ENCODE measurements around the gene FHAD1.

The FHAD1 gene

DNA sequence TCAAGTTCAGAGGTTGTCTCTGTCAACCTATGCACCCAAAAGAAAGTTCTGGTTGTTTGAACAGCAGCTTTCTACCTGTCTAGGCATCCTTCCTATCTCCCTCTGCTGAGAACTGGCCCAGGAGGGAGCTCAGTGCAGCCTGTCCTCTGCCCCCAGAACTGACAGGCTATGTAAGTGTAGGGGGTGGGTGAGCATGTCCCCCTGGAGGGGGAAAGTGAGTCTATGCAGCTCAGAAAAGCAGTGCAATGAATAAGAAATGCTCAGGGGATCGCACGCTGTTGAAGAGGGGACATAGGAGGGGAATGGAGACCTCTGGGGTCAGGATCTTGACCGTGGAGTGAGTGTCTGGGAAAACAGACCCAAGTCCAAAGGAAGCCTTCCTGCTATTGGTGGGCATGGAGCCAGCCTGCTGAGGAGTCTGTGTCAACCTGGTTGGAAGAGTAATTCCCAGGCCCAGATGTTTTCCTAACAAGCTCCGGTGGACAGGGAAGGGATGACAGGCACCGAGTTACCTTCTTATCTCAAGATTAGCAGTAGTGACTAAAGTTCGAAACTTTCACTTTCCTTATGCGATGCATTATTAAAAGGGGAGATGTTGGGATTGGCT lies 26.1 kb upstream of the FHAD1 start:
- no peaks in the 10 kb centered on the region for H3K9me3 ChIP-seq (ENCODE audit: low read length)
- TF ChIP-seq EZH2 (IDR thresholded peaks at IDR 0.05; ENCODE audit: borderline replicate concordance, low read length): no peak
- TF ChIP-seq, protein P1, sequence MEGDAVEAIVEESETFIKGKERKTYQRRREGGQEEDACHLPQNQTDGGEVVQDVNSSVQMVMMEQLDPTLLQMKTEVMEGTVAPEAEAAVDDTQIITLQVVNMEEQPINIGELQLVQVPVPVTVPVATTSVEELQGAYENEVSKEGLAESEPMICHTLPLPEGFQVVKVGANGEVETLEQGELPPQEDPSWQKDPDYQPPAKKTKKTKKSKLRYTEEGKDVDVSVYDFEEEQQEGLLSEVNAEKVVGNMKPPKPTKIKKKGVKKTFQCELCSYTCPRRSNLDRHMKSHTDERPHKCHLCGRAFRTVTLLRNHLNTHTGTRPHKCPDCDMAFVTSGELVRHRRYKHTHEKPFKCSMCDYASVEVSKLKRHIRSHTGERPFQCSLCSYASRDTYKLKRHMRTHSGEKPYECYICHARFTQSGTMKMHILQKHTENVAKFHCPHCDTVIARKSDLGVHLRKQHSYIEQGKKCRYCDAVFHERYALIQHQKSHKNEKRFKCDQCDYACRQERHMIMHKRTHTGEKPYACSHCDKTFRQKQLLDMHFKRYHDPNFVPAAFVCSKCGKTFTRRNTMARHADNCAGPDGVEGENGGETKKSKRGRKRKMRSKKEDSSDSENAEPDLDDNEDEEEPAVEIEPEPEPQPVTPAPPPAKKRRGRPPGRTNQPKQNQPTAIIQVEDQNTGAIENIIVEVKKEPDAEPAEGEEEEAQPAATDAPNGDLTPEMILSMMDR (IDR thresholded peaks at IDR 0.05; ENCODE audit: low read length): no peak
- H3K27ac ChIP-seq (ENCODE audit: low read depth, low read length, poor library complexity, severe bottlenecking): no peak overlapping the region
- no peak overlapping the region for H3K9ac ChIP-seq (ENCODE audit: low read length)
- H4K20me1 ChIP-seq (ENCODE audit: insufficient read depth, low read length): no peaks in the 10 kb centered on the region
- no peak overlapping the region for H3K4me2 ChIP-seq (ENCODE audit: low read length)
- H3K79me2 ChIP-seq (ENCODE audit: insufficient read depth, low read length): no peaks in the 10 kb centered on the region
- no peaks in the 10 kb centered on the region for H3K36me3 ChIP-seq (ENCODE audit: insufficient read depth, low read length)
- no peak overlapping the region for H2AFZ ChIP-seq (ENCODE audit: low read length)
- H3K9me2 ChIP-seq (ENCODE audit: low read depth, low read length): no peaks in the 10 kb centered on the region
- H3K4me1 ChIP-seq (ENCODE audit: insufficient read depth, low read length, severe bottlenecking): no peaks in the 10 kb centered on the region
- no peaks in the 10 kb centered on the region for H3F3A ChIP-seq (ENCODE audit: insufficient read depth, low read length)
- no peak overlapping the region for H3K4me3 ChIP-seq (ENCODE audit: low read depth, low read length, poor library complexity, severe bottlenecking)
- H3K27me3 ChIP-seq (ENCODE audit: insufficient read depth, low read length): peaks cover 9% of the 10 kb centered on the region; the same call in 1 of the 2 replicates

DNA sequence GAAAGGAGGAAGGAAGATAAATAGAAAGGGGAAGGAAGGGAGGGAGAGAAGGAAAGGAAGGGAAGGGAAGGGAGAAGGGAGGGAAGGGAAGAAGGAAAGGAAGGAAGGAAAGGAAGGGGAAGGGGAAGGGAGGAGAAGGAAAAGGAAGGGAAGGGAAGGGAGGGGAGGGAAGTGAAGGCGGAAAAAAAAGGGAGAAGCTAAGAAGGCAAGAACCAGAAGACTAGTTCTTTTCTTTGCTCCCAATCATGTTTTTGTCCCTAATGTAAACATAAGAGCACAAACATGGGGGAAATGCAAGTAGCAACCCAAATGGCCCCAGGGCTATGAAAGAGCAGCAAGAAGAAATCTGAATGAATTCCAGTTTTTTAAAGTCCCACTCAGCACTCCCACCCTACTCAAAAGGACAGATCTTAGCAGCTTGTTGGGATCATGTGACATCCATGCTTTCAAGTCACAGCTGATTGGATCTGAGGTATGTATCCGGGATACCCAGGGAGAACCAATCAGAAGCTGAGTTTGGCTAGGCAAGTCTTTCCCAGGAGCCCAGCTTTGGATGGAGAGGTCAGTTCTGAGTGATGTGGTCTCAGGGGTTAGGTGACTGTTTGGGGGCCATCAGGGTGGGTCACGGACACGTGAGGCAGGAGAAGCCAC lies 24.2 kb upstream of the FHAD1 start:
- TF ChIP-seq, protein P1 (IDR thresholded peaks at IDR 0.05; ENCODE audit: low read length): no peak
- no peak for TF ChIP-seq EZH2 (IDR thresholded peaks at IDR 0.05; ENCODE audit: borderline replicate concordance, low read length)
- Histone ChIP-seq H3K79me2 (ENCODE audit: insufficient read depth, low read length) (no peaks in the 10 kb centered on the region), H3K9me3 (ENCODE audit: low read length) (no peaks in the 10 kb centered on the region), H3K4me3 (ENCODE audit: low read depth, low read length, poor library complexity, severe bottlenecking) (no peak overlapping the region), H3K27me3 (ENCODE audit: insufficient read depth, low read length) (peaks cover 9% of the 10 kb centered on the region; the same call in 1 of the 2 replicates), H3F3A (ENCODE audit: insufficient read depth, low read length) (no peaks in the 10 kb centered on the region), H3K9ac (ENCODE audit: low read length) (no peak overlapping the region), H3K9me2 (ENCODE audit: low read depth, low read length) (no peaks in the 10 kb centered on the region), H3K4me1 (ENCODE audit: insufficient read depth, low read length, severe bottlenecking) (no peaks in the 10 kb centered on the region), H2AFZ (ENCODE audit: low read length) (no peak overlapping the region), H3K4me2 (ENCODE audit: low read length) (no peak overlapping the region), H3K36me3 (ENCODE audit: insufficient read depth, low read length) (no peaks in the 10 kb centered on the region), H4K20me1 (ENCODE audit: insufficient read depth, low read length) (no peaks in the 10 kb centered on the region), H3K27ac (ENCODE audit: low read depth, low read length, poor library complexity, severe bottlenecking) (no peak overlapping the region)

DNA sequence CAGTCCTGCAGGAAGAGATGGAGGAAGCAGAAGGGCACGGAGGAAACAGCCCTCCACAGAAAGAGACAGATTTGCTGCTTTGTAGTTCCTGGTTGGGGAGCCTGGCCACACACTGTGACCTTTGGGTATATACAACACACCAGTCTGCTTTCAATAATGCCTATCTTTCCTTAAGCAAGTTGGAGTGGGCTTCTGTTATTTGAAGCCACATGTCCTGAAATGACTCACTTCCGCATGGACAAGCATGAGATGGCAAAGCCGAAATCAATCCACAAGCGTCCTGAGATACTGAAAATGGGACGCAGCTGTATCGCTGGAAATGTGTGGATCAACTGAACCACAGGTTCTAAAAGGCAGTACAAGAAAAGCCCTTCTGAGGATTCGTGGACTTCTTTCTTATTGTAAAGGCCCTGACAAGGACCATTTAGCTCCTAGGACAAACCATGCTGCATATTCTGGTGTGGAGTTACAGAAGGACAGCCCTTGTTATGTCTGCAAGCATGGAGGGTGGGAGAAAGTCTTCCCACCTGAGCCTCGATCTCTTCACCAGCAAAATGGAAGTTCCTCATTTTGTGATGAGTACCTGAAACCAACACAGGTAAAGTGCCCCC lies 22.7 kb upstream of the FHAD1 start:
- H3K36me3 ChIP-seq (ENCODE audit: insufficient read depth, low read length): no peaks in the 10 kb centered on the region
- no peaks in the 10 kb centered on the region; the same call in 1 of the 2 replicates for H3K27me3 ChIP-seq (ENCODE audit: insufficient read depth, low read length)
- H3K9ac ChIP-seq (ENCODE audit: low read length): no peak overlapping the region
- no peaks in the 10 kb centered on the region for H3K79me2 ChIP-seq (ENCODE audit: insufficient read depth, low read length)
- no peaks in the 10 kb centered on the region for H3K9me3 ChIP-seq (ENCODE audit: low read length)
- H3F3A ChIP-seq (ENCODE audit: insufficient read depth, low read length): no peaks in the 10 kb centered on the region
- no peak overlapping the region for H3K4me2 ChIP-seq (ENCODE audit: low read length)
- H3K4me1 ChIP-seq (ENCODE audit: insufficient read depth, low read length, severe bottlenecking): no peaks in the 10 kb centered on the region
- no peaks in the 10 kb centered on the region for H4K20me1 ChIP-seq (ENCODE audit: insufficient read depth, low read length)
- H3K4me3 ChIP-seq (ENCODE audit: low read depth, low read length, poor library complexity, severe bottlenecking): no peak overlapping the region
- H3K9me2 ChIP-seq (ENCODE audit: low read depth, low read length): no peaks in the 10 kb centered on the region
- H2AFZ ChIP-seq (ENCODE audit: low read length): no peak overlapping the region
- TF ChIP-seq, protein P1 (IDR thresholded peaks at IDR 0.05; ENCODE audit: low read length): no peak
- no peak for TF ChIP-seq EZH2 (IDR thresholded peaks at IDR 0.05; ENCODE audit: borderline replicate concordance, low read length)
- no peak overlapping the region for H3K27ac ChIP-seq (ENCODE audit: low read depth, low read length, poor library complexity, severe bottlenecking)

Measured in OCI-LY1 (cell line).